Keratinocyte (primary cell): Measurements from ENCODE around the gene THOP1. TPM values are rescaled to one million over a fixed set of nuclear protein-coding genes. Genes with fewer than 3 reads are reported as not detected.

Source experiments
- DNase-seq: peaks from one replicate; pipeline ENCODE4 v3.0.0-alpha.2; 2011; ENCODE audit warnings: low read depth, missing footprints, low spot score
- FAIRE-seq: peaks from 2 replicates; lab custom pipeline; 2011; peaks lifted over from hg19 to GRCh38; lab: Jason Lieb, UNC
- H2AFZ ChIP-seq: 2 replicates; pipeline ENCODE4 v1.6.0; 2012; ENCODE audit warnings: low read length, control low read depth, inconsistent platforms; ENCODE audit not compliant: control insufficient read depth
- H3K27ac ChIP-seq: 2 replicates; pipeline ENCODE4 v1.5.1; 2011; ENCODE audit warnings: low read length; ENCODE audit not compliant: control insufficient read depth, insufficient read depth
- H3K27me3 ChIP-seq: 3 replicates; pipeline ENCODE4 v1.6.0; 2011; ENCODE audit warnings: low read length; ENCODE audit not compliant: control insufficient read depth, insufficient read depth; ENCODE audit errors: extremely low read depth
- H3K36me3 ChIP-seq, 2 experiments: 2 replicates in 1 of 2; 3 replicates in 1 of 2; pipeline ENCODE4 v1.5.1; 2011; ENCODE audit warnings: low read length in 2 of 2, mild to moderate bottlenecking in 1 of 2; ENCODE audit not compliant: control insufficient read depth in 2 of 2, insufficient read depth in 2 of 2; ENCODE audit errors: extremely low read depth in 1 of 2
- H3K4me1 ChIP-seq: 3 replicates; pipeline ENCODE4 v1.5.1; 2011; ENCODE audit warnings: low read length; ENCODE audit not compliant: control insufficient read depth, insufficient read depth; ENCODE audit errors: extremely low read depth
- H3K4me2 ChIP-seq: 3 replicates; pipeline ENCODE4 v1.6.0; 2011; ENCODE audit warnings: low read depth, low read length; ENCODE audit not compliant: control insufficient read depth, insufficient read depth; ENCODE audit errors: extremely low read depth
- H3K4me3 ChIP-seq, 3 experiments: fragments of 200-600 bp in 1 of 3; sonication (generic) in 1 of 3; 2 replicates in 2 of 3; 3 replicates in 1 of 3; pipeline ENCODE4 v1.5.1; 2011 to 2016; ENCODE audit warnings: low read length in 3 of 3, mild to moderate bottlenecking in 3 of 3, control low read depth in 2 of 3, inconsistent platforms in 1 of 3, low read depth in 1 of 3, mixed read lengths in 1 of 3, mixed run types in 1 of 3, moderate library complexity in 1 of 3; ENCODE audit not compliant: control insufficient read depth in 2 of 3, insufficient read depth in 2 of 3; ENCODE audit errors: extremely low read depth in 1 of 3
- H3K79me2 ChIP-seq: 2 replicates; pipeline ENCODE4 v1.6.0; 2012; ENCODE audit warnings: low read length; ENCODE audit not compliant: control insufficient read depth, insufficient read depth
- H3K9ac ChIP-seq: 3 replicates; pipeline ENCODE4 v1.6.0; 2011; ENCODE audit warnings: low read length; ENCODE audit not compliant: control insufficient read depth, insufficient read depth; ENCODE audit errors: extremely low read depth
- H3K9me1 ChIP-seq: 3 replicates; pipeline ENCODE4 v1.6.0; 2011; ENCODE audit warnings: low read length; ENCODE audit not compliant: control insufficient read depth, insufficient read depth; ENCODE audit errors: extremely low read depth
- H3K9me3 ChIP-seq: 2 replicates; pipeline ENCODE4 v1.5.1; 2012; ENCODE audit warnings: low read depth, low read length; ENCODE audit not compliant: control insufficient read depth
- H4K20me1 ChIP-seq: 3 replicates; pipeline ENCODE4 v1.6.0; 2011; ENCODE audit warnings: low read length; ENCODE audit not compliant: control insufficient read depth, insufficient read depth; ENCODE audit errors: extremely low read depth
- CTCF ChIP-seq, 3 experiments: IDR thresholded peaks in 1 of 3; conservative IDR thresholded peaks in 1 of 3; optimal IDR thresholded peaks in 1 of 3; 2 replicates in 2 of 3; 3 replicates in 1 of 3; pipeline versions ENCODE3 to v1.5.1; 2011; ENCODE audit warnings: low read length in 3 of 3, mild to moderate bottlenecking in 3 of 3, moderate library complexity in 2 of 3, control low read depth in 1 of 3, inconsistent platforms in 1 of 3; ENCODE audit not compliant: insufficient read depth in 2 of 3; ENCODE audit errors: extremely low read depth in 1 of 3
- EZH2 ChIP-seq: IDR thresholded peaks from one replicate; pipeline ENCODE4 v1.6.1; 2012; ENCODE audit warnings: inconsistent platforms, mild to moderate bottlenecking, low read length, moderate library complexity
- dilution Hi-C: fragments of 300-500 bp; cut with MboI; formaldehyde crosslinking; loops from one replicate; pipeline ENCODE4 v1.7.0; 2020; ENCODE audit warnings: low sequenced_read_pairs; ENCODE audit not compliant: extremely low pct_ligation_motif_present
- polyA plus RNA-seq, 5 experiments: library from polyadenylated mRNA; depleted of rRNA in 3 of 5; stranded (reverse) in 3 of 5; stranded (forward) in 1 of 5; unstranded in 1 of 5; fragments of >200 nt; gene quantifications; 1 replicate in 1 of 5; 2 replicates in 3 of 5; 3 replicates in 1 of 5; pipeline versions ENCODE4 v1.2.1 to v1.2.3, GENCODE V29; 2011 to 2012; ENCODE audit warnings: missing spikeins in 2 of 5, low read depth in 1 of 5, low replicate concordance in 1 of 5

The THOP1 gene
- polyA plus RNA-seq, 1 donor (not counting 4 experiments of a cell fraction or from before 2014, with no cell fraction given), result 69.9 TPM

- Histone ChIP-seq H3K27me3 (no peaks in the 10 kb centered on the region), H2AFZ (no peak overlapping the region), H3K9me1 (no peaks in the 10 kb centered on the region), H3K9ac (no peak overlapping the region), H4K20me1 (no peaks in the 10 kb centered on the region), H3K4me3 (no peak overlapping the region), H3K4me1 (no peaks in the 10 kb centered on the region), H3K4me2 (no peak overlapping the region), H3K9me3 (no peaks in the 10 kb centered on the region), H3K27ac (no peak overlapping the region), H3K79me2 (peaks cover 7% of the 10 kb centered on the region), H3K36me3 (peaks cover 22 to 50% of the 10 kb centered on the region in 2 experiments)
- FAIRE-seq, result no peak
- dilution Hi-C loops, result no loop called here
- DNase-seq, result no peak
- TF ChIP-seq EZH2, result no peak
- no peak for TF ChIP-seq CTCF (optimal IDR thresholded peaks at IDR 0.05 in 1 of 3, IDR thresholded peaks at IDR 0.05 in 1 of 3, conservative IDR thresholded peaks at IDR 0.05 in 1 of 3; ENCODE audit: extremely low read depth in 1 of 3, insufficient read depth in 2 of 3, low read length in 3 of 3)
Measured at GRCh38 chr19:2804156-2805004, 19.1 kb downstream of the THOP1 start.

GRCh38 chr19:2805261-2805900 is 20.1 kb downstream of the THOP1 start:
- DNase-seq (no peak), FAIRE-seq (no peak)
- TF ChIP-seq EZH2 (no peak), CTCF (optimal IDR thresholded peaks at IDR 0.05 in 1 of 3, IDR thresholded peaks at IDR 0.05 in 1 of 3, conservative IDR thresholded peaks at IDR 0.05 in 1 of 3; ENCODE audit: extremely low read depth in 1 of 3, insufficient read depth in 2 of 3, low read length in 3 of 3) (no peak)
- peaks cover 7% of the 10 kb centered on the region for H3K79me2 ChIP-seq
- no peaks in the 10 kb centered on the region for H3K4me1 ChIP-seq
- no peaks in the 10 kb centered on the region for H3K9me3 ChIP-seq
- peaks cover 25 to 49% of the 10 kb centered on the region in 2 experiments for H3K36me3 ChIP-seq
- H3K9ac ChIP-seq, result no peak overlapping the region
- H4K20me1 ChIP-seq, result no peaks in the 10 kb centered on the region
- no peak overlapping the region for H2AFZ ChIP-seq
- H3K4me2 ChIP-seq, result no peak overlapping the region
- no peaks in the 10 kb centered on the region for H3K9me1 ChIP-seq
- no peak overlapping the region for H3K27ac ChIP-seq
- H3K4me3 ChIP-seq, result no peak overlapping the region
- dilution Hi-C loops, result no loop called here
- H3K27me3 ChIP-seq, result no peaks in the 10 kb centered on the region
